NCI-H82 treated with DMSO at 0.1 percent for 48 hours (cell line): Measurements from ENCODE around the gene CAPN11.

ENCODE experiments used
- DNase-seq: peaks from one replicate; lab custom pipeline; 2025; ENCODE audit not compliant: unreplicated experiment; lab: John Stamatoyannopoulos, UW

CAPN11 gene

GRCh38 chr6:44158770-44159228 is at the start of gene CAPN11:
CAPN11 (plus strand) TSS chr6:44158820; CDS start chr6:44158849, 29 bp downstream.
- no peak for DNase-seq

- no peak for DNase-seq
Observed at GRCh38 chr6:44109212-44109611, 49.4 kb upstream of the CAPN11 start.

- DNase-seq = no peak
Observed at GRCh38 chr6:44110005-44110676, 48.5 kb upstream of the CAPN11 start.

GRCh38 chr6:44110966-44111365 is 47.7 kb upstream of the CAPN11 start:
- no peak for DNase-seq

- no peak for DNase-seq
Observed at GRCh38 chr6:44111434-44112417, 46.9 kb upstream of the CAPN11 start.

GRCh38 chr6:44113414-44113813 is 45.2 kb upstream of the CAPN11 start:
- DNase-seq = no peak

- DNase-seq = no peak
Observed at GRCh38 chr6:44115866-44116265, 42.8 kb upstream of the CAPN11 start.

- DNase-seq = no peak
Observed at GRCh38 chr6:44116641-44117382, 41.8 kb upstream of the CAPN11 start.

- DNase-seq = no peak
Observed at GRCh38 chr6:44117397-44118128, 41.1 kb upstream of the CAPN11 start.

GRCh38 chr6:44119704-44120262 is 38.8 kb upstream of the CAPN11 start:
- no peak for DNase-seq

GRCh38 chr6:44120692-44121443 is 37.8 kb upstream of the CAPN11 start:
- no peak for DNase-seq

GRCh38 chr6:44122801-44123200 is 35.8 kb upstream of the CAPN11 start:
- no peak for DNase-seq

GRCh38 chr6:44123544-44123943 is 35.1 kb upstream of the CAPN11 start:
- DNase-seq = no peak

GRCh38 chr6:44126320-44127149 is 32.1 kb upstream of the CAPN11 start:
- no peak for DNase-seq

- peak; percentile 42 for DNase-seq
Observed at GRCh38 chr6:44127186-44128019, 31.2 kb upstream of the CAPN11 start, which contains the start of the genes MRPL14 and TMEM63B. MRPL14 (minus strand) TSS chr6:44127452; CDS start chr6:44116611, 10,841 bp downstream. TMEM63B (plus strand) TSS chr6:44127554; CDS start chr6:44134585, 7,031 bp downstream.

GRCh38 chr6:44128020-44128917 is 30.4 kb upstream of the CAPN11 start:
- DNase-seq = no peak
